GM12878 (cell line): Measurements from ENCODE around the gene EHD1.

ENCODE experiments used
- CHD4 ChIP-seq: fragments of 200-600 bp; sonication (generic); IDR thresholded peaks from 2 replicates; pipeline ENCODE4 v1.6.1; 2016; ENCODE audit warnings: mild to moderate bottlenecking
- DPF2 ChIP-seq: fragments of 450-650 bp; IDR thresholded peaks from 2 replicates; pipeline ENCODE4 v1.6.1; 2017; ENCODE audit warnings: mild to moderate bottlenecking
- JUND ChIP-seq: IDR thresholded peaks from 2 replicates; pipeline ENCODE4 v1.6.1; 2012; ENCODE audit warnings: low read depth, mild to moderate bottlenecking, low read length, improper control_type of control experiment, moderate library complexity
- MTA3 ChIP-seq: IDR thresholded peaks from 2 replicates; pipeline ENCODE4 v1.6.1; 2012; ENCODE audit warnings: low read length, inconsistent platforms, borderline replicate concordance
- SP1 ChIP-seq: IDR thresholded peaks from one replicate; pipeline ENCODE4 v1.6.1; 2011; ENCODE audit warnings: low read depth, low read length
- SUZ12 ChIP-seq: fragments of 200-600 bp; sonication (generic); IDR thresholded peaks from one replicate; pipeline ENCODE4 v1.6.1; 2018; ENCODE audit warnings: antibody characterized with exemption, mild to moderate bottlenecking; ENCODE audit not compliant: unreplicated experiment
- ZNF274 ChIP-seq: IDR thresholded peaks from one replicate; pipeline ENCODE4 v1.8.0; 2011; ENCODE audit not compliant: insufficient read length, insufficient read depth

DNA sequence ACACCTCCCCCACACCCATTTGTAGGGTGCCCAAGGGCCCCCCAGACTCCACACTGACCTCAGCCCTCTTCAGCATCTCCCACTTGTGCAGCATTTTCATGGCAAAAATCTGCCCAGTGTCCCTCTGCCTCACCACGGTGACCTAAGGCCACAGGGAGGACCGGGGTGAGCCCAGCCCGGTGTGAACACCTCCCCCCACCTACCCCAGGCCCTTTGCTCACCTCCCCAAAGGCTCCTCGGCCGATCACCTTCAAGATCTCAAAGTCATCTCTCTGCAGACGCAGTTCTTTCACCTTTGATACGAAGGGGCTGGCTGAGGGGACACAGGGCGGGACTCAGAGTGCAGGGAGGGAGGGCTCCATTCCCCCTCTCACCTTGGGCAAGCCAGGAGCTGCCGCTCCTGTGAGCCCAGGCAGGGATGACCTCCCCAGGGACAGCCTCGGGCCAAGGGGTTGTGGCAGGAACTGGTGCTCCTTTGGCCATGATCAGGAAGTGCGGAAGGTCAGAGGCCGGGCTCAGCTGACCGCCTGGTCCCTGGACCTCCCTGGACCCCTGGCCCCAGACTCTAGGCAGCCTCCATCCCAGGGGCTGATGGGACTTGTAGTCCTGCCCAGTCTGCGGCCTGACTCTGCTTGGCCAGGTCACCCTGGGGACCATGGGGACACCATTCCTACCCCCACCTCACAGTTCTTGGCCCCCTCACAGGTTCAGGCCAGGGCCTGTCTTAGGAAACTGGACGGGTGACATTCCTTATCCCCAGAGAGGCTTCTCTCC is 36.6 kb downstream of the EHD1 start:
- TF ChIP-seq JUND: no peak
- no peak for TF ChIP-seq SP1
- TF ChIP-seq CHD4: no peak
- no peak for TF ChIP-seq MTA3
- TF ChIP-seq ZNF274: no peak
- no peak for TF ChIP-seq SUZ12
- no peak for TF ChIP-seq DPF2
